ENCODE measurements around the gene SMURF1.

The SMURF1 gene

GRCh38 chr7:99141334-99141733, 2.6 kb downstream of the SMURF1 start:
- DNase-seq = peak; percentile 6

GRCh38 chr7:99140813-99141212, 3.1 kb downstream of the SMURF1 start:
- DNase-seq = no peak

GRCh38 chr7:99139036-99139435, 4.9 kb downstream of the SMURF1 start:
- peak; percentile 62 for DNase-seq

GRCh38 chr7:99137411-99138180, 6.3 kb downstream of the SMURF1 start:
- DNase-seq = peak; percentile 83

- no peak for DNase-seq
Observed at GRCh38 chr7:99135938-99136337, 8.0 kb downstream of the SMURF1 start.

GRCh38 chr7:99133766-99134564, 9.9 kb downstream of the SMURF1 start:
- peak; percentile 2 for DNase-seq

GRCh38 chr7:99132595-99133321, 11.2 kb downstream of the SMURF1 start:
- no peak for DNase-seq

GRCh38 chr7:99131290-99131689, 12.6 kb downstream of the SMURF1 start:
- DNase-seq = no peak

GRCh38 chr7:99129536-99129935, 14.4 kb downstream of the SMURF1 start:
- no peak for DNase-seq

- no peak for DNase-seq
Observed at GRCh38 chr7:99129001-99129400, 14.9 kb downstream of the SMURF1 start.

GRCh38 chr7:99128076-99128950, 15.6 kb downstream of the SMURF1 start:
- DNase-seq = no peak

GRCh38 chr7:99127636-99128035, 16.3 kb downstream of the SMURF1 start:
- DNase-seq = no peak

- DNase-seq = no peak
Observed at GRCh38 chr7:99126921-99127553, 16.9 kb downstream of the SMURF1 start.

GRCh38 chr7:99125505-99125865, 18.4 kb downstream of the SMURF1 start:
- no peak for DNase-seq

- DNase-seq = no peak
Observed at GRCh38 chr7:99124751-99125504, 19.0 kb downstream of the SMURF1 start.

- no peak for DNase-seq
Observed at GRCh38 chr7:99124236-99124635, 19.7 kb downstream of the SMURF1 start.

- DNase-seq = no peak
Observed at GRCh38 chr7:99123571-99124033, 20.3 kb downstream of the SMURF1 start.

- DNase-seq = no peak
Observed at GRCh38 chr7:99122762-99123161, 21.1 kb downstream of the SMURF1 start.

- DNase-seq = no peak
Observed at GRCh38 chr7:99121496-99122021, 22.3 kb downstream of the SMURF1 start.

- DNase-seq = no peak
Observed at GRCh38 chr7:99120916-99121315, 23.0 kb downstream of the SMURF1 start.

GRCh38 chr7:99120501-99120900, 23.4 kb downstream of the SMURF1 start:
- DNase-seq = no peak
